HG03521 (cell line): ENCODE measurements around the gene CDC42EP5.
"Not testable (repeated sequence)": the region's sequence is repeated elsewhere in the genome, so short reads cannot be mapped to it uniquely, and the experiment has no call there.

Experiments
- ATAC-seq: cut with Tn5 transposase; IDR thresholded peaks from one replicate; pipeline ENCODE4 v1.9.1; 2021; ENCODE audit warnings: mild to moderate bottlenecking, moderate library complexity; ENCODE audit not compliant: unreplicated experiment

Gene CDC42EP5

GRCh38 chr19:54473071-54473891, at the start of gene CDC42EP5:
Gene CDC42EP5, minus strand, starts transcription at chr19:54473296. Its CDS starts 7,749 bp downstream, at chr19:54465547.
- no peak for ATAC-seq

GRCh38 chr19:54521860-54522513, 48.9 kb upstream of the CDC42EP5 start:
- ATAC-seq: no peak

GRCh38 chr19:54521022-54521859, 48.1 kb upstream of the CDC42EP5 start:
- ATAC-seq: no peak

GRCh38 chr19:54518844-54519243, 45.7 kb upstream of the CDC42EP5 start:
- ATAC-seq: no peak

GRCh38 chr19:54517483-54517882, 44.4 kb upstream of the CDC42EP5 start:
- no peak for ATAC-seq

- ATAC-seq: no peak
Measured at GRCh38 chr19:54515156-54515555, 42.1 kb upstream of the CDC42EP5 start.

- ATAC-seq: not testable (repeated sequence)
Measured at GRCh38 chr19:54509200-54509940, 36.3 kb upstream of the CDC42EP5 start.

GRCh38 chr19:54508487-54508886, 35.4 kb upstream of the CDC42EP5 start:
- ATAC-seq: not testable (repeated sequence)

GRCh38 chr19:54507824-54508223, 34.7 kb upstream of the CDC42EP5 start:
- no peak for ATAC-seq

- not testable (repeated sequence) for ATAC-seq
Measured at GRCh38 chr19:54507038-54507717, 34.1 kb upstream of the CDC42EP5 start.

GRCh38 chr19:54506079-54506478, 33.0 kb upstream of the CDC42EP5 start:
- ATAC-seq: no peak

- ATAC-seq: not testable (repeated sequence)
Measured at GRCh38 chr19:54505542-54505941, 32.4 kb upstream of the CDC42EP5 start.

GRCh38 chr19:54502518-54503048, 29.5 kb upstream of the CDC42EP5 start, which contains the start of gene LAIR2:
Gene LAIR2, plus strand, starts transcription at chr19:54502831. Its CDS starts 88 bp downstream, at chr19:54502919.
- no peak for ATAC-seq

- ATAC-seq: not testable (repeated sequence)
Measured at GRCh38 chr19:54498451-54498772, 25.3 kb upstream of the CDC42EP5 start.

GRCh38 chr19:54497747-54498450, 24.8 kb upstream of the CDC42EP5 start:
- not testable (repeated sequence) for ATAC-seq

- ATAC-seq: not testable (repeated sequence)
Measured at GRCh38 chr19:54495284-54495683, 22.2 kb upstream of the CDC42EP5 start.

GRCh38 chr19:54493967-54494585, 21.0 kb upstream of the CDC42EP5 start:
- ATAC-seq: no peak

GRCh38 chr19:54493056-54493455, 20.0 kb upstream of the CDC42EP5 start:
- not testable (repeated sequence) for ATAC-seq

- ATAC-seq: no peak
Measured at GRCh38 chr19:54492568-54492967, 19.5 kb upstream of the CDC42EP5 start.
